ENCODE measurements around the gene SH3RF2. TPM values are rescaled to one million over a fixed set of nuclear protein-coding genes. Genes with fewer than 3 reads are reported as not detected.

SH3RF2 gene
- total and polyA plus RNA-seq, 2 of the 13 experiments (the other 11 are each of a cell fraction or from before 2014, with no cell fraction given), result 2.6 to 3.7 TPM

DNA sequence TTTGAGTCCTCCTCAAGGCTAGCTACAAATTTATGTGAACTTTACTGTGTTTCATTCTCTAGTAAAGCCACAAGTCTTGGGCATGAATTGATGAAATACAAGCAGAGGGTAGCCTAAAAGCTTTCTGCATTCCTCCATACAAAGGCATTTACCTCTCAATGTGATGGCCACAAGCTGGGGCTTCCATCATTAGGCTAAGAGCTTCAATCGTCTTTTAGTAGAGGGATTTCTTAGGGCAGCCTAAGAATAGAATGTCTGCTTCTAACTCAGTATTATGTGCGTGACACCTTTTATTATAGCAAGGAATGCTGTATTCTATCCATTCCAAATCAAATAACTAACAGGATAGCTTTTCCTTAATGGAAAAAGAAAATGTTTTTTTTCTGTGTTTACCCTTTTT lies 165.3 kb downstream of the SH3RF2 start (continued):
- TF ChIP-seq CC2D1A (CRISPR knock-in tag; IDR thresholded peaks at IDR 0.05), result no peak

DNA sequence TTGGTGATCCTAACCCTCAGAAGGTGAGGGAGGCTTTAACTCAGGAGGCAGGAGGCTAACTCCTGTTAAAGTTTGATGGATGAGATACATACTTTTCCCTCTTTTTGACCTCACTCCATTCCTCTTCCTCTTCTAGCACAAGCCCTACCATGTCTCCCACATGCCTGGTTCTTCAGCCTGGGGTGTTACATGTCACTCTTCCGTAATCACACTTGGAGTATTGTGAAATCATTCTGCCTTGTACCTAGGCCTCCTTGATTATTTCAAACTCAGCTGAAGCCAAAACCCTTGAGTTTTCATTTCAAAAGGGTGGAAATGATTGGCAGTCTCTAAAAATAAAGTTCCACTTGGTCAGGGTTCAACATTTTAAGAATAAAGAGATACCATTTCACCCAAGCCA lies 167.2 kb downstream of the SH3RF2 start:
- POLR2A ChIA-PET, result no interaction called here
- no peaks in the 10 kb centered on the region for H3K79me2 ChIP-seq (ENCODE audit: insufficient read depth, low read length)
- H3K4me3 ChIP-seq (replicated peaks in 1 of 3; ENCODE audit: insufficient read depth in 1 of 3, low read depth in 2 of 3, low read length in 3 of 3), result no peak overlapping the region
- CTCF ChIA-PET (ENCODE audit: low intra/inter-chr PET ratio, low total read pairs), result no interaction called here
- no peak for DNase-seq (ENCODE audit: low spot score)
- in situ Hi-C loops (cut with HindIII; ENCODE audit: extremely low pct_ligation_motif_present, low pct_unique_long_range_greater_than_20kb), result no loop called here
- no peaks in the 10 kb centered on the region for H3K36me3 ChIP-seq (replicated peaks in 1 of 2; ENCODE audit: control insufficient read depth in 1 of 2, insufficient read depth in 2 of 2, low read length in 2 of 2)
- H3K4me1 ChIP-seq (ENCODE audit: insufficient read depth, low read length), result no peaks in the 10 kb centered on the region
- no peak for ATAC-seq
- H3K9me3 ChIP-seq (ENCODE audit: low read length), result no peaks in the 10 kb centered on the region
- intact Hi-C loops (cut with micrococcal nuclease; ENCODE audit: unreplicated experiment), result no loop called here
- TF ChIP-seq ZNF224 (CRISPR knock-in tag; IDR thresholded peaks at IDR 0.05) (no peak), CEBPB (IDR thresholded peaks at IDR 0.05; ENCODE audit: borderline replicate concordance, low read depth, low read length) (peak; percentile 82), ZNF614 (CRISPR knock-in tag; IDR thresholded peaks at IDR 0.05; ENCODE audit: borderline replicate concordance) (no peak), NCOA1 (CRISPR knock-in tag; IDR thresholded peaks at IDR 0.05) (no peak), ZNF740 (CRISPR knock-in tag; IDR thresholded peaks at IDR 0.05) (no peak), ZNF83 (CRISPR knock-in tag; IDR thresholded peaks at IDR 0.05; ENCODE audit: borderline replicate concordance) (no peak)
- H2AFZ ChIP-seq (ENCODE audit: low read length), result no peak overlapping the region
- no peak overlapping the region for H3K4me2 ChIP-seq (ENCODE audit: low read depth, low read length)
- BruUV-seq (replicated peaks), result no TSS peak
- H3K27ac ChIP-seq (ENCODE audit: extremely low read length, insufficient read depth, low read length), result no peak overlapping the region
- no peaks in the 10 kb centered on the region for H3K27me3 ChIP-seq (ENCODE audit: control insufficient read depth in 1 of 2, insufficient read depth in 2 of 2, low read length in 2 of 2)
- WGBS (ENCODE audit: low lambda C conversion rate), result 50% methylated on average over 1 of the region's 1 CpG
- no peak for FAIRE-seq
- H3K9ac ChIP-seq (ENCODE audit: insufficient read depth, low read depth, low read length), result no peak overlapping the region
- H4K20me1 ChIP-seq (ENCODE audit: insufficient read depth, low read length), result no peaks in the 10 kb centered on the region

DNA sequence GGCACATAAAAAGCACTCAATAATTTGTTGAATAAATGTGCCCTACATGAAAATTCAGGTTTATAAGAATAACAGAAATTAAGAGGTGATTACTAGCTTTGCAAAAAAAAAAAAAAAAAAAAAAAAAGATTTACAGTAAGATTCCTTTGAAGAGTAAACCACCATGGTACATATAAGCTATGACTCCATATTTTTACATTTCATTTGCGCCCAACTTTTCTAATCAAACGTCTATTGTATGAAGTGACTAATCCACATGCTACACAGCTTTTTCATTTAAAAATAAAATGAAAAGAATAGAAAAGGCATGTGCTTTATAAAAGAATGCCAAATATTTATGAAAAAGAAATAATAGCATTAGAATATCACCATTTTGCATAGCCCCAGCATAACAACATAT lies 169.1 kb downstream of the SH3RF2 start, which contains the start of gene PLAC8L1:
Gene PLAC8L1, minus strand, starts transcription at position 101 of the 400 bp plus-strand sequence. CDS start 1,266 bp downstream, outside the sequence.
- no peak within 1 kb of the TSS for H3K4me2 ChIP-seq (ENCODE audit: low read depth, low read length)
- ChIA-PET CTCF (ENCODE audit: low intra/inter-chr PET ratio, low total read pairs) (no interaction called here), POLR2A (no interaction called here)
- ATAC-seq (no peak), DNase-seq (ENCODE audit: low spot score) (no peak), FAIRE-seq (no peak)
- H3K4me3 ChIP-seq (replicated peaks in 1 of 3; ENCODE audit: insufficient read depth in 1 of 3, low read depth in 2 of 3, low read length in 3 of 3), result no peak within 1 kb of the TSS
- 90% methylated on average over 2 of the region's 2 CpGs for WGBS (ENCODE audit: low lambda C conversion rate)
- no TSS peak for BruUV-seq (replicated peaks)
- H4K20me1 ChIP-seq (ENCODE audit: insufficient read depth, low read length), result no peaks in the 10 kb centered on the region
- intact Hi-C loops (cut with micrococcal nuclease; ENCODE audit: unreplicated experiment), result no loop called here
- TF ChIP-seq PHF21A (CRISPR knock-in tag; IDR thresholded peaks at IDR 0.05) (no peak), ZFP1 (CRISPR knock-in tag; IDR thresholded peaks at IDR 0.05) (no peak), MED8 (CRISPR knock-in tag; IDR thresholded peaks at IDR 0.05; ENCODE audit: insufficient replicate concordance) (no peak), ZNF589 (CRISPR knock-in tag; conservative IDR thresholded peaks at IDR 0.05) (no peak), ATF7-NPFF (CRISPR knock-in tag; IDR thresholded peaks at IDR 0.05; ENCODE audit: low read depth) (no peak), ZNF383 (CRISPR knock-in tag; IDR thresholded peaks at IDR 0.05; ENCODE audit: borderline replicate concordance) (no peak), HNF1A (IDR thresholded peaks at IDR 0.05; ENCODE audit: low read depth) (no peak), HNF1A (CRISPR knock-in tag; IDR thresholded peaks at IDR 0.05; ENCODE audit: borderline replicate concordance) (no peak)
- no peaks in the 10 kb centered on the region for H3K9me3 ChIP-seq (ENCODE audit: low read length)
- no peak within 1 kb of the TSS for H3K27ac ChIP-seq (ENCODE audit: extremely low read length, insufficient read depth, low read length)
- no peaks in the 10 kb centered on the region for H3K36me3 ChIP-seq (replicated peaks in 1 of 2; ENCODE audit: control insufficient read depth in 1 of 2, insufficient read depth in 2 of 2, low read length in 2 of 2)
- no peak within 1 kb of the TSS for H2AFZ ChIP-seq (ENCODE audit: low read length)
- H3K79me2 ChIP-seq (ENCODE audit: insufficient read depth, low read length), result no peaks in the 10 kb centered on the region
- in situ Hi-C loops (cut with HindIII; ENCODE audit: extremely low pct_ligation_motif_present, low pct_unique_long_range_greater_than_20kb), result no loop called here
- H3K9ac ChIP-seq (ENCODE audit: insufficient read depth, low read depth, low read length), result no peak within 1 kb of the TSS
- H3K27me3 ChIP-seq (ENCODE audit: control insufficient read depth in 1 of 2, insufficient read depth in 2 of 2, low read length in 2 of 2), result no peaks in the 10 kb centered on the region
- H3K4me1 ChIP-seq (ENCODE audit: insufficient read depth, low read length), result no peaks in the 10 kb centered on the region
